K562 (cell line): Measurements from ENCODE around the gene TRMT2A. TPM values are rescaled to one million over a fixed set of nuclear protein-coding genes. Genes with fewer than 3 reads are reported as not detected.

ENCODE experiments used
- ATF4 ChIP-seq: fragments of 450-650 bp; formaldehyde crosslinking; IDR thresholded peaks from 2 replicates; pipeline ENCODE4 v1.4.0; 2022; ENCODE audit warnings: mild to moderate bottlenecking, moderate library complexity
- BRF2 ChIP-seq: IDR thresholded peaks from 3 replicates; pipeline ENCODE4 v1.6.1; 2011; ENCODE audit warnings: borderline replicate concordance, mild to moderate bottlenecking; ENCODE audit not compliant: insufficient read length, insufficient read depth
- C11orf30 ChIP-seq: fragments of 450-650 bp; IDR thresholded peaks from 2 replicates; pipeline ENCODE4 v1.6.1; 2016; ENCODE audit warnings: low read depth, mild to moderate bottlenecking
- CHD1 ChIP-seq: fragments of 200-600 bp; sonication (generic); IDR thresholded peaks from one replicate; pipeline ENCODE4 v1.6.1; 2012; ENCODE audit warnings: mild to moderate bottlenecking, moderate library complexity, low read length, inconsistent platforms
- CHD4 ChIP-seq: fragments of 200-600 bp; sonication (generic); IDR thresholded peaks from 3 replicates; pipeline ENCODE4 v1.6.1; 2012; ENCODE audit warnings: low read depth, mild to moderate bottlenecking, mixed read lengths, low read length, inconsistent platforms; ENCODE audit not compliant: insufficient read depth, insufficient replicate concordance, poor library complexity, severe bottlenecking
- CTBP1 ChIP-seq: fragments of 450-650 bp; IDR thresholded peaks from 2 replicates; pipeline ENCODE4 v1.6.1; 2016; ENCODE audit warnings: borderline replicate concordance
- EP300 ChIP-seq: IDR thresholded peaks from 2 replicates; pipeline ENCODE4 v1.6.1; 2012; ENCODE audit warnings: low read length, improper control_type of control experiment
- ETS2 ChIP-seq: IDR thresholded peaks from 2 replicates; pipeline ENCODE4 v1.6.1; 2016; ENCODE audit warnings: borderline replicate concordance, missing genetic modification characterization, mild to moderate bottlenecking, moderate library complexity, missing compliant biosample characterization; ENCODE audit not compliant: poor library complexity, severe bottlenecking
- GATA2 ChIP-seq: sonication (generic); formaldehyde crosslinking; IDR thresholded peaks from 2 replicates; pipeline ENCODE4 v1.4.0; 2020; ENCODE audit warnings: mild to moderate bottlenecking, missing genetic modification reagents
- GTF2F1 ChIP-seq: IDR thresholded peaks from 2 replicates; pipeline ENCODE4 v1.6.1; 2011; ENCODE audit warnings: low read depth, low read length, improper control_type of control experiment
- HNRNPL ChIP-seq: fragments of 200-400 bp; formaldehyde crosslinking; IDR thresholded peaks from 2 replicates; pipeline ENCODE4 v1.6.1; 2017; ENCODE audit warnings: low read depth, mild to moderate bottlenecking, low read length
- IRF1 ChIP-seq: sonication (generic); formaldehyde crosslinking; IDR thresholded peaks from 2 replicates; pipeline ENCODE4 v1.8.0; 2022; ENCODE audit warnings: missing genetic modification reagents, mild to moderate bottlenecking, borderline replicate concordance
- KHSRP ChIP-seq: fragments of 450-650 bp; IDR thresholded peaks from 2 replicates; pipeline ENCODE4 v1.6.1; 2017
- MCM7 ChIP-seq, 2 experiments: fragments of 450-650 bp; IDR thresholded peaks; 2 replicates each; pipeline ENCODE4 v1.6.1; 2016 to 2018
- MTA3 ChIP-seq: fragments of 450-650 bp; formaldehyde crosslinking; IDR thresholded peaks from 2 replicates; pipeline ENCODE4 v1.6.1; 2017; ENCODE audit warnings: mild to moderate bottlenecking, borderline replicate concordance
- PML ChIP-seq: IDR thresholded peaks from 2 replicates; pipeline ENCODE4 v1.6.1; 2012; ENCODE audit warnings: low read length, inconsistent platforms
- POU5F1 ChIP-seq: fragments of 150-350 bp; IDR thresholded peaks from 2 replicates; pipeline ENCODE4 v1.6.1; 2014; ENCODE audit warnings: borderline replicate concordance, low read length, low read depth, mild to moderate bottlenecking; ENCODE audit not compliant: partially characterized antibody
- THAP7 ChIP-seq: fragments of 250-450 bp; sonication (Bioruptor Pico); IDR thresholded peaks from 2 replicates; pipeline ENCODE4 v1.5.0; 2021
- ZNF134 ChIP-seq: fragments of 250-450 bp; sonication (Bioruptor Pico); conservative IDR thresholded peaks from 2 replicates; pipeline ENCODE4 v1.4.0; 2020
- ZNF316 ChIP-seq: fragments of 450-650 bp; IDR thresholded peaks from 2 replicates; pipeline ENCODE4 v1.6.1; 2016
- ZNF592 ChIP-seq: fragments of 450-650 bp; IDR thresholded peaks from 2 replicates; pipeline ENCODE4 v1.6.1; 2017; ENCODE audit warnings: antibody characterized with exemption, mild to moderate bottlenecking
- polyA plus RNA-seq, 8 experiments: library from polyadenylated mRNA; depleted of rRNA in 4 of 8; stranded (reverse) in 5 of 8; unstranded in 3 of 8; fragments of >200 nt; fragmentation: Nextera tagmentation in 2 of 8; fragmentation: Illumina TruSeq in 1 of 8; extraction: Ambion mirVana in 2 of 8; extraction: Trizol in 1 of 8; gene quantifications; 2 replicates each; pipeline versions ENCODE4 v1.2.1 to v1.2.3, GENCODE V29; 2011 to 2014; ENCODE audit warnings: inconsistent platforms in 1 of 8, missing spikeins in 1 of 8
- total RNA-seq, 7 experiments: library from RNA; depleted of rRNA in 6 of 7; stranded (reverse); fragments of >200 nt in 6 of 7; fragmentation: Illumina TruSeq in 2 of 7; extraction: Trizol in 2 of 7; gene quantifications; 2 replicates each; pipeline versions ENCODE4 v1.2.1 to v1.2.3, GENCODE V29; 2011 to 2021; ENCODE audit warnings: low replicate concordance in 1 of 7

Gene TRMT2A
- total and polyA plus RNA-seq, 9 of the 15 experiments (the other 6 are each of a cell fraction or from before 2014, with no cell fraction given) = 1.6 to 265 (median 140) TPM

GRCh38 chr22:20131859-20132685 lies 15.0 kb upstream of the TRMT2A start (continued):
- TF ChIP-seq ZNF592 (no peak), GATA2 (CRISPR knock-in tag) (no peak), ETS2 (tag) (peak; percentile 23), C11orf30 (no peak), ZNF134 (CRISPR knock-in tag) (no peak), THAP7 (no peak), HNRNPL (peak; percentile 89), PML (no peak), GTF2F1 (no peak), IRF1 (CRISPR knock-in tag) (no peak), CTBP1 (no peak; the same call in 1 of the 2 replicates), ZNF316 (no peak), ATF4 (no peak), POU5F1 (no peak), CHD4 (peak; percentile 73), CHD1 (peak; percentile 57), EP300 (no peak), MCM7 (IDR thresholded peaks at IDR 0.05) (no peak), MTA3 (peak; percentile 88), BRF2 (no peak), KHSRP (no peak)
